Mesenchymal stem cell (in vitro differentiated cells and primary cell): ENCODE measurements around the gene SPHK2.

Source experiments
- DNase-seq: peaks from one replicate; pipeline ENCODE4 v3.0.0-alpha.2; 2013
- H2AFZ ChIP-seq: one replicate; pipeline ENCODE4 v1.6.1; 2013; ENCODE audit warnings: low read depth, mild to moderate bottlenecking, control low read depth, inconsistent platforms, low read length, moderate library complexity
- H2AK5ac ChIP-seq: 2 replicates; pipeline ENCODE4 v1.6.1; 2013; ENCODE audit warnings: low read length, moderate library complexity, mild to moderate bottlenecking, inconsistent platforms; ENCODE audit not compliant: severe bottlenecking
- H2BK120ac ChIP-seq: one replicate; pipeline ENCODE4 v1.6.1; 2013; ENCODE audit warnings: low read depth, mild to moderate bottlenecking, inconsistent platforms, low read length, moderate library complexity
- H2BK12ac ChIP-seq, 2 experiments: one replicate each; pipeline ENCODE4 v1.6.1; 2013; ENCODE audit warnings: inconsistent platforms in 2 of 2, low read length in 2 of 2, mild to moderate bottlenecking in 2 of 2, moderate library complexity in 2 of 2, control low read depth in 1 of 2
- H2BK15ac ChIP-seq: one replicate; pipeline ENCODE4 v1.6.1; 2013; ENCODE audit warnings: mild to moderate bottlenecking, low read depth, inconsistent platforms; ENCODE audit not compliant: poor library complexity, severe bottlenecking
- H2BK5ac ChIP-seq: 2 replicates; pipeline ENCODE4 v1.6.1; 2013; ENCODE audit warnings: low read depth, mild to moderate bottlenecking, low read length, control low read depth, inconsistent platforms; ENCODE audit not compliant: poor library complexity, severe bottlenecking
- H3K14ac ChIP-seq, 2 experiments: one replicate each; pipeline ENCODE4 v1.6.1; 2013; ENCODE audit warnings: inconsistent platforms in 2 of 2, low read length in 2 of 2, control low read depth in 1 of 2, mild to moderate bottlenecking in 1 of 2, moderate library complexity in 1 of 2
- H3K18ac ChIP-seq, 2 experiments: one replicate each; pipeline ENCODE4 v1.6.1; 2013; ENCODE audit warnings: inconsistent platforms in 2 of 2, low read length in 2 of 2, control low read depth in 1 of 2, low read depth in 1 of 2, mild to moderate bottlenecking in 1 of 2
- H3K23ac ChIP-seq, 2 experiments: one replicate each; pipeline ENCODE4 v1.6.1; 2013; ENCODE audit warnings: inconsistent platforms in 2 of 2, low read length in 2 of 2, mild to moderate bottlenecking in 2 of 2, moderate library complexity in 2 of 2, control low read depth in 1 of 2
- H3K27ac ChIP-seq: 2 replicates; pipeline ENCODE4 v1.5.1; 2013; ENCODE audit warnings: mild to moderate bottlenecking, moderate library complexity, low read length, control low read depth, inconsistent platforms; ENCODE audit not compliant: poor library complexity, severe bottlenecking
- H3K27me3 ChIP-seq, 2 experiments: 2 replicates each; pipeline versions ENCODE4 v1.6.1 to v1.7.0; 2013; ENCODE audit warnings: low read length in 2 of 2, mild to moderate bottlenecking in 2 of 2, moderate library complexity in 2 of 2, control low read depth in 1 of 2, inconsistent platforms in 1 of 2; ENCODE audit not compliant: control insufficient read depth in 1 of 2, insufficient read depth in 1 of 2
- H3K36me3 ChIP-seq, 2 experiments: 2 replicates each; pipeline versions ENCODE4 v1.6.1 to v1.7.0; 2013; ENCODE audit warnings: low read length in 2 of 2, control low read depth in 1 of 2, inconsistent platforms in 1 of 2, low read depth in 1 of 2, mild to moderate bottlenecking in 1 of 2; ENCODE audit not compliant: insufficient read depth in 2 of 2, control insufficient read depth in 1 of 2
- H3K4ac ChIP-seq, 2 experiments: one replicate each; pipeline ENCODE4 v1.6.1; 2013; ENCODE audit warnings: inconsistent platforms in 2 of 2, low read length in 2 of 2, mild to moderate bottlenecking in 2 of 2, moderate library complexity in 2 of 2, control low read depth in 1 of 2, low read depth in 1 of 2
- H3K4me1 ChIP-seq: 2 replicates; pipeline ENCODE4 v1.6.1; 2013; ENCODE audit warnings: low read depth, low read length, control low read depth; ENCODE audit not compliant: control insufficient read depth, insufficient read depth
- H3K4me2 ChIP-seq: 2 replicates; pipeline ENCODE4 v1.6.1; 2013; ENCODE audit warnings: low read length, mild to moderate bottlenecking, inconsistent platforms; ENCODE audit not compliant: poor library complexity, severe bottlenecking
- H3K4me3 ChIP-seq, 2 experiments: 2 replicates each; pipeline versions ENCODE4 v1.5.1 to v1.7.0; 2013; ENCODE audit warnings: low read length in 2 of 2, mild to moderate bottlenecking in 2 of 2, control low read depth in 1 of 2, low read depth in 1 of 2; ENCODE audit not compliant: insufficient read depth in 1 of 2
- H3K79me1 ChIP-seq: replicated peaks from 2 replicates; pipeline ENCODE4 v1.6.1; 2013; ENCODE audit warnings: mild to moderate bottlenecking, control low read depth, low read length, inconsistent platforms; ENCODE audit not compliant: poor library complexity, severe bottlenecking
- H3K9ac ChIP-seq: 2 replicates; pipeline ENCODE4 v1.7.0; 2013; ENCODE audit warnings: mild to moderate bottlenecking, low read length, moderate library complexity
- H3K9me3 ChIP-seq: 2 replicates; pipeline ENCODE4 v1.7.0; 2013; ENCODE audit warnings: mild to moderate bottlenecking, low read length; ENCODE audit not compliant: control insufficient read depth
- H4K8ac ChIP-seq: one replicate; pipeline ENCODE4 v1.6.1; 2013; ENCODE audit warnings: inconsistent platforms, mild to moderate bottlenecking, low read length, moderate library complexity
- H4K91ac ChIP-seq: one replicate; pipeline ENCODE4 v1.6.1; 2013; ENCODE audit warnings: mild to moderate bottlenecking, low read length, inconsistent platforms
- WGBS: methylation state at CpG from one replicate; pipeline ENCODE4 v1.1.7; 2013; ENCODE audit warnings: mixed read lengths; 5-methylcytosine and 5-hydroxymethylcytosine counted together

Gene SPHK2

GRCh38 chr19:48617146-48617937, 2.0 kb upstream of the SPHK2 start:
- Histone ChIP-seq H2AK5ac (peak overlapping the region; percentile 26), H3K27ac (no peak overlapping the region), H3K14ac (no peak overlapping the region), H2BK5ac (no peak overlapping the region), H2AFZ (no peak overlapping the region), H3K79me1 (peaks cover 8% of the 10 kb centered on the region), H4K91ac (no peak overlapping the region), H3K4me2 (peak overlapping the region; percentile 86), H3K9ac (peak overlapping the region; percentile 100), H3K36me3 (peaks cover 37 to 51% of the 10 kb centered on the region in 2 experiments), H4K8ac (no peak overlapping the region), H3K27me3 (no peaks in the 10 kb centered on the region), H3K23ac (peak overlapping the region in 1 of 2 experiments; percentile 23), H3K4me1 (peaks cover 38% of the 10 kb centered on the region), H2BK12ac (no peak overlapping the region), H3K4me3 (peak overlapping the region; percentile 42 to 94), H2BK15ac (no peak overlapping the region), H3K18ac (no peak overlapping the region), H3K4ac (no peak overlapping the region), H2BK120ac (no peak overlapping the region), H3K9me3 (no peaks in the 10 kb centered on the region)
- DNase-seq = no peak
- 89% methylated on average over 18 of the region's 18 CpGs for WGBS

DNA sequence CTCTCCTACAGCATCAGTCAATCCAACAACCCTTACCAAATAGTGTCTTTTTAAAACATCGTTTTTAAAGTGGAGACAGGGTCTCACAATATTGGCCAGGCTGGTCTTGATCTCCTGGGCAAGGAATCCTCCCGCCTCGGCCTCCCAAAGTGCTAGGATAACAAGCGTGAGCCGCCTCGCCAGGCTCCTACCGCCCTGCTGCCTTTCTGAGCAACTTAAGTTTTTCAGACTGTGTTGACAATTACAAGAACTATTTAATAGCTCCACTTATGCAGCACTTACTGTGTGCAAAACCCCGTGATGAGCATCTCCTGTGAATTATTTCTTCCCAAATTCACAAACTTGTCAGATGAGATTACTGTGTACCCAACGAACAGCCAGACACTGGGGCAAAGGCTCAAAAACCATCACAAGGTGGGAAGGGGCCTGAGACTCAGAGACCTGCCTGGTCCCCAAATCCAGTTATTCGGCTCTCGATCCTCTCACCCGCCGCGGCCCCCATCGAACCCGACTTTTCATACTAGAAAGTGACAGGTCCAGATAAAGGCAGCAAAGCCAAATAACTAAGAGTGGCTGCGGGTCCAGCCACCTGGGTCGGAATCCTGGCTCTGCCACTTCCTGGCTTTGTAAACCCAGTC, 909 bp upstream of the SPHK2 start:
- Histone ChIP-seq H4K8ac (peak overlapping the region; percentile 95), H3K14ac (peak overlapping the region in 1 of 2 experiments; percentile 50), H3K4me2 (peak overlapping the region; percentile 86), H2BK120ac (no peak overlapping the region), H2AK5ac (peak overlapping the region; percentile 21), H2BK5ac (no peak overlapping the region), H3K9ac (peak overlapping the region; percentile 100), H2AFZ (no peak overlapping the region), H3K27me3 (no peaks in the 10 kb centered on the region), H3K36me3 (peaks cover 39 to 44% of the 10 kb centered on the region in 2 experiments), H3K18ac (peak overlapping the region; percentile 46 to 96), H3K4me1 (peaks cover 38% of the 10 kb centered on the region), H2BK12ac (no peak overlapping the region), H4K91ac (peak overlapping the region; percentile 44), H3K4me3 (peak overlapping the region; percentile 87 to 94), H3K9me3 (no peaks in the 10 kb centered on the region), H3K27ac (peak overlapping the region; percentile 94), H2BK15ac (no peak overlapping the region), H3K4ac (peak overlapping the region; percentile 61 to 77), H3K79me1 (peaks cover 9% of the 10 kb centered on the region), H3K23ac (peak overlapping the region in 1 of 2 experiments; percentile 23)
- under 1% methylated on average over 18 of the region's 18 CpGs for WGBS
- no peak for DNase-seq

DNA sequence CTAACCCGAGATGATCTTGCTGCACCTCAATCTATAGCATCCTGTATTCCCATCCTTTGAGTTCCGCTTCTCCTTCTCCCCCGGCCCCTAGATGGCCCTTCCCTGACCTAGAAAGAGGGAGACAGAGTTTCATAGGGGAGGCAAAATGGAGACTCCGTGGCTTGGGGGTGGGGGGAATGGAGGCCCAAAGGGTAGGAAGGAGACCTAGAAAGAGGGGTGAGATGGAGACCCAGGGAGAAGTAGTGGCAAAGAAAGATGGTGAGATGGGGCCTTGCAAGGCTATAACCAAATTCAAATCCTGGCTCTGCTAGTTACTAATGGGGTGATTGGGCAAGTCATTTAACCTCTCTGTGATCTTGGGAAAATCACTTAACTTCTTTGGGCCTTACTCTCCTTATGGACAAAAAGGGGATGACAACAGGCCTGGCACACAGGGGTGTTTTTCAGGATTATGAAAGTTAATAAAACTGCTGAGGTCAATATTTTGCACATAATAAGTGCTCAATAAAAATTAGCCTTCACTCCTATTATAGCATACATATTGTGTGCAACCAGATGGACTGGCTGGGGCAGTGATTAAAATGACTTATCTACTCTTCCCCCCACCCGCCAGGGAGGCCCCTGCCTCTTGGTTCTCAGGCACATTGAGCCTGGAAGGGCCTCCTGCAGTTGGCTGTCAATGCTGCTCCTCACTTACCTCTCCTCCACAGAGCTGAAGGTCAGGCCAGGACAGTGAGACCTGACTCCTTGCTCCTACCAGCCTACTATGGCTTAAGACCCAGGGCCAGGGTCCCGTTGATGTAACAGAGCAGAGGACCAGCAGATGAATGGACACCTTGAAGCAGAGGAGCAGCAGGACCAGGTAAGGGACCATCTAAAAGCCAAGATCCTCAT, 633 bp downstream of the SPHK2 start:
- 42% methylated on average over 5 of the region's 6 CpGs for WGBS
- Histone ChIP-seq H3K14ac (no peak overlapping the region), H3K79me1 (peaks cover 11% of the 10 kb centered on the region), H2BK12ac (peak overlapping the region; percentile 37 to 59), H3K18ac (peak overlapping the region; percentile 78 to 80), H2AK5ac (peak overlapping the region; percentile 91), H3K27me3 (no peaks in the 10 kb centered on the region), H3K36me3 (peaks cover 28 to 36% of the 10 kb centered on the region in 2 experiments), H3K9me3 (no peaks in the 10 kb centered on the region), H4K8ac (peak overlapping the region; percentile 92), H3K23ac (no peak overlapping the region), H3K4ac (peak overlapping the region; percentile 83 to 89), H2AFZ (no peak overlapping the region), H2BK5ac (no peak overlapping the region), H3K27ac (peak overlapping the region; percentile 69), H2BK120ac (no peak overlapping the region), H3K4me1 (peaks cover 34% of the 10 kb centered on the region), H3K4me3 (peak overlapping the region; percentile 44 to 94), H2BK15ac (peak overlapping the region; percentile 78), H3K4me2 (peak overlapping the region; percentile 83), H3K9ac (peak overlapping the region; percentile 96), H4K91ac (peak overlapping the region; percentile 82)
- peak; percentile 82 for DNase-seq
